Gastroesophageal sphincter (tissue), 4 donors: Measurements from ENCODE around the gene AGBL1. TPM values are rescaled to one million over a fixed set of nuclear protein-coding genes. Genes with fewer than 3 reads are reported as not detected.

Source experiments
- ATAC-seq: fragments of 150-250 bp; one replicate; pipeline ENCODE4 v1.9.1; 2016; ENCODE audit warnings: mild to moderate bottlenecking, moderate library complexity
- H3K27ac ChIP-seq, 4 donors: fragments of 200-600 bp; sonication (generic) in 3 of 4; 1 replicate in 3 of 4; 2 replicates in 1 of 4; pipeline ENCODE4 v1.5.1; 2016 to 2019
- H3K27me3 ChIP-seq: fragments of 200-600 bp; sonication (generic); one replicate; pipeline ENCODE4 v1.5.1; 2019
- H3K36me3 ChIP-seq, 2 donors: fragments of 200-600 bp; sonication (generic); one replicate each; pipeline ENCODE4 v1.5.1; 2019; ENCODE audit warnings: control low read depth in 1 of 2
- H3K4me1 ChIP-seq, 3 donors: fragments of 200-600 bp; sonication (generic); 1 replicate in 2 of 3; 2 replicates in 1 of 3; pipeline ENCODE4 v1.5.1; 2016 to 2019; ENCODE audit warnings: control low read depth in 2 of 3
- H3K4me3 ChIP-seq, 2 donors: fragments of 200-600 bp; sonication (generic); one replicate each; pipeline ENCODE4 v1.5.1; 2019; ENCODE audit warnings: mild to moderate bottlenecking in 1 of 2, moderate library complexity in 1 of 2
- H3K9me3 ChIP-seq, 3 donors: fragments of 200-600 bp; sonication (generic); one replicate each; pipeline ENCODE4 v1.5.1; 2017 to 2019; ENCODE audit warnings: control low read depth in 2 of 3
- EP300 ChIP-seq: sonication (generic); formaldehyde crosslinking; IDR thresholded peaks from one replicate; pipeline ENCODE4 v1.6.1; 2017; ENCODE audit warnings: antibody characterized with exemption, mild to moderate bottlenecking
- POLR2A ChIP-seq, 2 donors: fragments of 450-650 bp; IDR thresholded peaks; one replicate each; pipeline ENCODE4 v1.6.1; 2017; ENCODE audit warnings: antibody characterized with exemption in 2 of 2, mild to moderate bottlenecking in 2 of 2, moderate library complexity in 1 of 2
- POLR2AphosphoS5 ChIP-seq: sonication (generic); formaldehyde crosslinking; IDR thresholded peaks from one replicate; pipeline ENCODE4 v1.6.1; 2017; ENCODE audit warnings: antibody characterized with exemption
- WGBS, 2 donors: methylation state at CpG; one replicate each; pipeline ENCODE4 v1.1.5; 2018; ENCODE audit warnings: low coverage in 1 of 2; 5-methylcytosine and 5-hydroxymethylcytosine counted together
- total RNA-seq, 4 donors: library from RNA; depleted of rRNA; stranded (reverse); fragments of >200 nt; gene quantifications; one replicate each; pipeline ENCODE4 v1.1.0, GENCODE V29; 2016
- TF ChIP-seq, protein P1 (sequence below), 4 experiments: fragments of 200-600 bp in 2 of 4; fragments of 450-650 bp in 2 of 4; sonication (generic) in 1 of 4; IDR thresholded peaks; one replicate each; pipeline ENCODE4 v1.5.1; 2017 to 2019; ENCODE audit warnings: antibody characterized with exemption in 4 of 4, mild to moderate bottlenecking in 2 of 4, moderate library complexity in 2 of 4

AGBL1 gene
- total RNA-seq, 4 donors from 2014 or later: 0.12 to 0.13 TPM; not detected in 2

DNA sequence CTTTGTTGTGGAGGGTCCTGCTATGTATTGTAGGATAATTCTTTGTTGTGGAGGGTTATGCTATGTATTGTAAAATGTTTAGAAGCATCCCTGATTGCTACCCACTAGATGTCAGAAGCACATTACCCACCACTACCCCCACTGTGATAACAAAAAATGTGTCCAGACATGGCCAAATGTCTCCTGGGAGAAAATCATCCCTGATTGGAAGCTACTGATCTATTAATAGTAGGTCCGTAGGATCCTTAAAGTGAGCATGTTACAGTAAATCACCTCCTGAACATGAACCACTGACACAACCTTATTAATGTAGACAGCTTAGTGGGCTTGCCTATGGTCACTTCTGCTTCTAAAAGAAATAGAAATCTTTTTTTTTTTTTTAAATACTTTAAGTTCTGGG lies 884.6 kb downstream of the AGBL1 start:
- no peaks in the 10 kb centered on the region for H3K27me3 ChIP-seq
- H3K36me3 ChIP-seq: no peaks in the 10 kb centered on the region
- no peaks in the 10 kb centered on the region for H3K4me1 ChIP-seq
- no peak overlapping the region for H3K27ac ChIP-seq
- WGBS, 2 donors: 75% methylated on average over 1 of the region's 1 CpG; no CpG with 5 or more reads in 1 of the 2 donors
- H3K4me3 ChIP-seq: no peak overlapping the region
- ATAC-seq: no peak
- no peaks in the 10 kb centered on the region for H3K9me3 ChIP-seq
- TF ChIP-seq POLR2AphosphoS5: no peak
- no peak for TF ChIP-seq POLR2A (IDR thresholded peaks at IDR 0.05)
- TF ChIP-seq, protein P1, sequence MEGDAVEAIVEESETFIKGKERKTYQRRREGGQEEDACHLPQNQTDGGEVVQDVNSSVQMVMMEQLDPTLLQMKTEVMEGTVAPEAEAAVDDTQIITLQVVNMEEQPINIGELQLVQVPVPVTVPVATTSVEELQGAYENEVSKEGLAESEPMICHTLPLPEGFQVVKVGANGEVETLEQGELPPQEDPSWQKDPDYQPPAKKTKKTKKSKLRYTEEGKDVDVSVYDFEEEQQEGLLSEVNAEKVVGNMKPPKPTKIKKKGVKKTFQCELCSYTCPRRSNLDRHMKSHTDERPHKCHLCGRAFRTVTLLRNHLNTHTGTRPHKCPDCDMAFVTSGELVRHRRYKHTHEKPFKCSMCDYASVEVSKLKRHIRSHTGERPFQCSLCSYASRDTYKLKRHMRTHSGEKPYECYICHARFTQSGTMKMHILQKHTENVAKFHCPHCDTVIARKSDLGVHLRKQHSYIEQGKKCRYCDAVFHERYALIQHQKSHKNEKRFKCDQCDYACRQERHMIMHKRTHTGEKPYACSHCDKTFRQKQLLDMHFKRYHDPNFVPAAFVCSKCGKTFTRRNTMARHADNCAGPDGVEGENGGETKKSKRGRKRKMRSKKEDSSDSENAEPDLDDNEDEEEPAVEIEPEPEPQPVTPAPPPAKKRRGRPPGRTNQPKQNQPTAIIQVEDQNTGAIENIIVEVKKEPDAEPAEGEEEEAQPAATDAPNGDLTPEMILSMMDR (IDR thresholded peaks at IDR 0.05): no peak
- TF ChIP-seq EP300: no peak

DNA sequence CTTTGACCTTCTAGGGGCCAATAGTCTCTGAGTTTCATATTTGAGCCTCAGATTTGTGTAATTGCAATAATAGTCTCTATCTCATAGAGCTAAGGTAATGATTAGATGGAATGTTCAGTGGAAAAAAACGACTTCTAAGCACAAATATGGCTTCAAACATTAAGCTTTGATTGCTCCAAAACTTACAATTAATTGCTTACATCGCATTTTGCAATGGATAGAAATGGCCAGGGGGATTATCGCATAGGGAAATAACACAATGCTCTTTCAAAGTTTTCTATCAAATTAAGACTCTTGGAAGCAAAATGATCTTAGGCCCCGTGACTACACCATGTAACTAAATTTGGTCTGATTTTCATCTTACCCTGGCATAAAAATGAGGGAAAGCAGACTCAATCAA lies 888.6 kb downstream of the AGBL1 start:
- no peak overlapping the region for H3K27ac ChIP-seq
- H3K4me1 ChIP-seq: no peaks in the 10 kb centered on the region
- H3K36me3 ChIP-seq: no peaks in the 10 kb centered on the region
- H3K9me3 ChIP-seq: no peaks in the 10 kb centered on the region
- no peak for ATAC-seq
- H3K4me3 ChIP-seq: no peak overlapping the region
- TF ChIP-seq POLR2AphosphoS5 (no peak), POLR2A (IDR thresholded peaks at IDR 0.05) (no peak), EP300 (no peak)
- TF ChIP-seq, protein P1 (IDR thresholded peaks at IDR 0.05): no peak
- no peaks in the 10 kb centered on the region for H3K27me3 ChIP-seq
- 82 to 83% methylated on average over 4 of the region's 4 CpGs for WGBS, 2 donors

DNA sequence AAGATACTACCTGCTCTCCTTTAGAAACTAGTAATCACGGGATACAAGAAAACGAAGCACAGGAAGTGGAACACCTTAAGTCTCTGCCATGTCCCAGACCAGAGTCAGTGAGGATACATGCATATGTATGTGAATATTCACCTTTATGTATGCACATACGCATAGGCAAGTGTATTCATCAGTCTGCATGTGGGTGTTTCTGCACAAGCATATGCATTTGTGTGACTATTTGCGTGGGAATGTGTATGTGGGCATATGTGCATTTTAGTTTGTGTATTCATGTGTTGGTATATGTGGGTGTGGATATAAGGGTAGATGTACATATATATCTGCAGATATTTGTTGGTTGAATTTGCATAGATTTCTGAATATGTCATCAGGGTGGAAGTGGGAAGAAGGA lies 889.7 kb downstream of the AGBL1 start:
- no peaks in the 10 kb centered on the region for H3K36me3 ChIP-seq
- no peak overlapping the region for H3K27ac ChIP-seq
- H3K4me1 ChIP-seq: no peaks in the 10 kb centered on the region
- 78 to 91% methylated on average over 2 to 4 of the region's 4 CpGs for whole genome bisulfite sequencing, 2 donors
- no peaks in the 10 kb centered on the region for H3K9me3 ChIP-seq
- ATAC-seq: no peak
- no peaks in the 10 kb centered on the region for H3K27me3 ChIP-seq
- TF ChIP-seq POLR2AphosphoS5 (no peak), EP300 (no peak), POLR2A (IDR thresholded peaks at IDR 0.05) (no peak)
- TF ChIP-seq, protein P1 (IDR thresholded peaks at IDR 0.05): no peak
- H3K4me3 ChIP-seq: no peak overlapping the region

DNA sequence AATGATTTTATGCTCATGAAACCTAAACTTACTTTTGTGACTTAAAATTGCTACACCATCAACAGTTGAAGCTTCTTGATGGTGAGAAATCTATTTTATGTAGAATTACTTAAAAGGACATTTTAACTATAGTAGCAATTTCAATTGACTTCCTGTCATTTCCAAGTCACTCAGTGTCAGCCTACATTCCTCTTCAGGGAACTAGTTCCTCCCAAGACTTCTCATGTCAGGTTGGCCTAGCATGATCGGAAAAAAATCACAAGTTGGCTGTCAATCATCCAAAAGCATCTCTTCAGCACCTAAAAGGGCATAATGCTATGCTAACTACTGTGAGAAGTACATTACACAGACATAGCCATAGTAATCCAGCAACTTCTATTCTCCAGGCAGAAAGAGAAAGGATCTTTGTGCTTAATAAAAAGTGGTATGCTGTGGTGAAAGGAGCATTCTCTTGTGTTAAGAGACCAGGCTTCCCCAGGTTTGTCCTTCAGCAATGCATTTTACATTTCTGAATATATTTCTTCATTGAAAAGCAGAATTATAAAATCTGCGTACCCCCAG lies 893.7 kb downstream of the AGBL1 start:
- H3K27me3 ChIP-seq: no peaks in the 10 kb centered on the region
- H3K36me3 ChIP-seq: no peaks in the 10 kb centered on the region
- ATAC-seq: no peak
- 60 to 100% methylated on average over 2 of the region's 2 CpGs for whole genome bisulfite sequencing, 2 donors
- no peak overlapping the region for H3K4me3 ChIP-seq
- H3K9me3 ChIP-seq: no peaks in the 10 kb centered on the region
- H3K4me1 ChIP-seq: no peaks in the 10 kb centered on the region
- H3K27ac ChIP-seq: no peak overlapping the region
- TF ChIP-seq POLR2A (IDR thresholded peaks at IDR 0.05): no peak
- TF ChIP-seq, protein P1 (IDR thresholded peaks at IDR 0.05): no peak
- TF ChIP-seq EP300: no peak
- TF ChIP-seq POLR2AphosphoS5: no peak

DNA sequence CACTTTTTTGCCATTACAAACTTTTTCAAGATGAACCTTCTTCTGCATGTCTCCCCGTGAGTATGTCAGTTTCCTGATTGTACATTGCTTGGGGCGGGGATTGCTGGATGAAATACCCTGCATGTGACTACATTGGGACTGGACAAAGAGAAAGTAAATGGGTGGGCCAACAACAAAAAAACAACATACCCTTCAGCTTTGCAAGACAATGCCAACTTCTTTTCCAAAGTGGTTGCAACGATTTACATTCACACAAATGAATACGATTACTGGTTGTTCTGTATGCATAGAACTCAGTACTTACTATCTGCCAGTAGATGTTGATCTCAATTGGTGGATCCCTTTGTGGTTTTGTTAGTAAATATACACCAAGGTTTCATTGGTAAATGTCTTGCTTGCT lies 908.4 kb downstream of the AGBL1 start:
- H3K9me3 ChIP-seq: no peaks in the 10 kb centered on the region
- no peaks in the 10 kb centered on the region for H3K4me1 ChIP-seq
- no peaks in the 10 kb centered on the region for H3K27me3 ChIP-seq
- no peak for ATAC-seq
- TF ChIP-seq, protein P1 (IDR thresholded peaks at IDR 0.05): no peak
- TF ChIP-seq EP300 (no peak), POLR2AphosphoS5 (no peak), POLR2A (IDR thresholded peaks at IDR 0.05) (no peak)
- H3K4me3 ChIP-seq: no peak overlapping the region
- 79 to 87% methylated on average over 3 to 4 of the region's 4 CpGs for WGBS, 2 donors
- H3K27ac ChIP-seq: no peak overlapping the region
- H3K36me3 ChIP-seq: no peaks in the 10 kb centered on the region
